Ovary (tissue), 9 donors: ENCODE data around the gene C1QB. TPM values are rescaled to one million over a fixed set of nuclear protein-coding genes. Genes with fewer than 3 reads are reported as not detected.

Experiments
- DNase-seq, 5 donors: peaks; one replicate each; pipeline ENCODE4 v3.0.0-alpha.2; 2019 to 2020
- H3K27ac ChIP-seq, 2 donors: fragments of 200-600 bp; one replicate each; pipeline versions ENCODE4 v1.5.1 to v1.8.0; 2019 to 2022
- H3K27me3 ChIP-seq: fragments of 200-600 bp; one replicate; pipeline ENCODE4 v1.8.0; 2022
- H3K36me3 ChIP-seq: fragments of 200-600 bp; sonication (generic); one replicate; pipeline ENCODE4 v1.5.1; 2019
- H3K4me1 ChIP-seq: one replicate; pipeline ENCODE4 v1.8.1; 2013; ENCODE audit warnings: mild to moderate bottlenecking, moderate library complexity; ENCODE audit not compliant: insufficient read depth
- H3K4me3 ChIP-seq: fragments of 200-600 bp; sonication (generic); one replicate; pipeline ENCODE4 v1.5.1; 2017
- H3K9me3 ChIP-seq, 2 donors: fragments of 200-600 bp in 1 of 2; sonication (generic) in 1 of 2; one replicate each; pipeline versions ENCODE4 v1.5.1 to v1.8.1; 2013 to 2019; ENCODE audit warnings: mild to moderate bottlenecking in 1 of 2, moderate library complexity in 1 of 2
- EP300 ChIP-seq: sonication (generic); formaldehyde crosslinking; IDR thresholded peaks from one replicate; pipeline ENCODE4 v1.6.1; 2017; ENCODE audit warnings: antibody characterized with exemption
- POLR2A ChIP-seq: fragments of 450-650 bp; IDR thresholded peaks from one replicate; pipeline ENCODE4 v1.6.1; 2017; ENCODE audit warnings: antibody characterized with exemption, mild to moderate bottlenecking, moderate library complexity
- WGBS, 3 donors: extraction: QIAGEN DNeasy Blood & Tissue Kit in 1 of 3; methylation state at CpG; one replicate each; pipeline versions ENCODE4 v1.1.5 to v1.1.7; 2013 to 2017; 5-methylcytosine and 5-hydroxymethylcytosine counted together
- intact Hi-C, 4 donors: fragments of 100-400 bp; cut with DNase I; formaldehyde crosslinking; loops; one replicate each; pipeline versions ENCODE4 v1.11.0 to v1.15.1; 2022 to 2023
- polyA plus RNA-seq, 2 donors: library from polyadenylated mRNA; stranded (reverse); fragments of 200-250 nt in 1 of 2; fragments of 350-450 nt in 1 of 2; fragmentation: Illumina TruSeq in 1 of 2; extraction: RNeasy Lipid Tissue Mini Kit (QIAGEN cat#74804) in 1 of 2; gene quantifications; one replicate each; pipeline ENCODE4 v1.2.3, GENCODE V29; 2013 to 2014
- total RNA-seq, 7 donors: library from RNA; depleted of rRNA in 2 of 7; stranded (reverse); fragments of >200 nt in 2 of 7; fragmentation: NEBNext Ultra II Directional in 3 of 7; extraction: Animal tissue kit (Norgen Biotek cat#: 25700) in 3 of 7; gene quantifications; one replicate each; pipeline versions ENCODE4 v1.1.0 to v1.2.4, GENCODE V29; 2016 to 2023
- TF ChIP-seq, protein P1 (sequence below), 3 donors: fragments of 450-650 bp in 2 of 3; fragments of 200-600 bp in 1 of 3; IDR thresholded peaks; one replicate each; pipeline versions ENCODE4 v1.5.1 to v1.8.0; 2016 to 2022; ENCODE audit warnings: antibody characterized with exemption in 3 of 3, mild to moderate bottlenecking in 1 of 3
- donor health status: DM: no; HTN: no; CAD: no; lungs with moderate emphysema.
- donor health status: DM: no; HTN: no; CAD: no.
- donor health status: Bipolar disorder and iron deficiency.
- donor health status: DM: yes; HTN: yes; CAD: no.
- donor health status: DM: no; HTN: no; CAD: no.
- donor health status: DM: yes; HTN: yes; CAD: no.

Gene C1QB
- total and polyA plus RNA-seq, 9 donors = 26.5 to 206 (median 96.7) TPM

DNA sequence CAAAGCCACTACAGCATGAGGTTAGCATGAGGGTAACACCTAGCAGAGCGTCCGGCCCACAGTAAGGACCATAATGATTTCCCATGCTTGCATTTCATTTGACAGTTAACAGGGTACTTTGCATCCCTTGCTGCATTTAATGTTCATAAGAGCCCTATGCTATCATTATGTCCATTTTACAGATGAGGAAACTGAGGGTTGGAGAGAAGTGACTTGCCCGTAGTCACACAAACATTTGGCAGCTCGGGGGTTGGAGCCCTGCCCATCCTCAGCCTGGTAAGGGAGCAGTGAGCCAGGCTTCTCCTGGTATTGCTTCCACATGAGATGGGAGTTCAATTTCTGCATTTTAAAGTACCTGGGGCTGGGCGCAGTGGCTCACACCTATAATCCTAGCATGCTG, 41.1 kb downstream of the C1QB start:
- 84 to 90% (median 87%) methylated on average over 5 of the region's 5 CpGs for WGBS, 3 donors
- Histone ChIP-seq H3K9me3 (no peaks in the 10 kb centered on the region), H3K27ac (no peak overlapping the region), H3K36me3 (no peaks in the 10 kb centered on the region), H3K27me3 (no peaks in the 10 kb centered on the region), H3K4me1 (no peaks in the 10 kb centered on the region), H3K4me3 (no peak overlapping the region)
- no peak for DNase-seq
- intact Hi-C loops = no loop called here
- TF ChIP-seq EP300 (no peak), POLR2A (no peak)
- TF ChIP-seq, protein P1, sequence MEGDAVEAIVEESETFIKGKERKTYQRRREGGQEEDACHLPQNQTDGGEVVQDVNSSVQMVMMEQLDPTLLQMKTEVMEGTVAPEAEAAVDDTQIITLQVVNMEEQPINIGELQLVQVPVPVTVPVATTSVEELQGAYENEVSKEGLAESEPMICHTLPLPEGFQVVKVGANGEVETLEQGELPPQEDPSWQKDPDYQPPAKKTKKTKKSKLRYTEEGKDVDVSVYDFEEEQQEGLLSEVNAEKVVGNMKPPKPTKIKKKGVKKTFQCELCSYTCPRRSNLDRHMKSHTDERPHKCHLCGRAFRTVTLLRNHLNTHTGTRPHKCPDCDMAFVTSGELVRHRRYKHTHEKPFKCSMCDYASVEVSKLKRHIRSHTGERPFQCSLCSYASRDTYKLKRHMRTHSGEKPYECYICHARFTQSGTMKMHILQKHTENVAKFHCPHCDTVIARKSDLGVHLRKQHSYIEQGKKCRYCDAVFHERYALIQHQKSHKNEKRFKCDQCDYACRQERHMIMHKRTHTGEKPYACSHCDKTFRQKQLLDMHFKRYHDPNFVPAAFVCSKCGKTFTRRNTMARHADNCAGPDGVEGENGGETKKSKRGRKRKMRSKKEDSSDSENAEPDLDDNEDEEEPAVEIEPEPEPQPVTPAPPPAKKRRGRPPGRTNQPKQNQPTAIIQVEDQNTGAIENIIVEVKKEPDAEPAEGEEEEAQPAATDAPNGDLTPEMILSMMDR (IDR thresholded peaks at IDR 0.05) = no peak

DNA sequence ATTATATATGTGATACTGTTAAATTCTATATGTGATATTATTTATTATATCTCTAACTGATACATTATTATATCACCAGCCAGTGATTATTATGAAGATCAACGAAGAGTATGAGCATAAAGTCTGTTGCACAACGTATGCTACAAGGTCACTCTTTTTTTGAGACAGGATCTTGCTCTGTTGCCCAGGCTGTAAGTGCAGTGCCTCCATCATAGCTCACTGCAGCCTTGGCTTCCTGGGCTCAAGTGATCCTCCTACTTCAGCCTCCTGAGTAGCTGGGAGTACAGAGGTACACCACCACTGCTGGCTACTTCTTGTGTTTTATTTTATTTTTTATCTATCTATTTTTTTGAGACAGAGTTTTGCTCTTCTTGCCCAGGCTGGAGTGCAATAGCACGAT, 43.6 kb downstream of the C1QB start:
- no peak overlapping the region for H3K4me3 ChIP-seq
- TF ChIP-seq EP300 (no peak), POLR2A (no peak)
- TF ChIP-seq, protein P1 (IDR thresholded peaks at IDR 0.05) = no peak
- intact Hi-C loops = no loop called here
- no peaks in the 10 kb centered on the region for H3K36me3 ChIP-seq
- H3K27ac ChIP-seq = no peak overlapping the region
- H3K4me1 ChIP-seq = no peaks in the 10 kb centered on the region
- no peaks in the 10 kb centered on the region for H3K27me3 ChIP-seq
- 54 to 71% (median 68%) methylated on average over 3 of the region's 3 CpGs for WGBS, 3 donors
- DNase-seq = no peak
- no peaks in the 10 kb centered on the region for H3K9me3 ChIP-seq

DNA sequence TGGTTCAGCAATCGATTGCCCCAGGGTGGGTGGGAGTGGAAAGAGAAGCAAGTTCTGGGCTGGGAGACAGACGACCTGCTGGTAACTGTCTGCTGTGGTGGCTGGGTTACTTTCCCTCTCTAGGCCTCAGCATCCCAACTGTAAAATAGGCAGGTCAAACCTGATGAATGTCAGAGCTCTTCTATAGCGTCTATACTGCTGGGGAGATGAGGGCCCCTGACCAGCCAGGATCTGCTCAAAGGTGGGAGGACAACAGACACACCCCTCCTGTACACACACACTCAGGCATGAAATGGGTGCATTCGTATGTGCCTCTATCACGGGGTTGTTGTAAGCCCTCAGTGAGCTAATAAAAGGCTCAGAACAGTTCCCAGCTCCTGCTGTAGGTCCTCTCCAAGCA, 44.9 kb downstream of the C1QB start:
- no peaks in the 10 kb centered on the region for H3K4me1 ChIP-seq
- 76 to 82% (median 76%) methylated on average over 5 of the region's 5 CpGs for WGBS, 3 donors
- intact Hi-C loops = no loop called here
- no peaks in the 10 kb centered on the region for H3K36me3 ChIP-seq
- TF ChIP-seq POLR2A = no peak
- no peak for TF ChIP-seq EP300
- TF ChIP-seq, protein P1 (IDR thresholded peaks at IDR 0.05) = no peak
- no peak overlapping the region for H3K4me3 ChIP-seq
- no peaks in the 10 kb centered on the region for H3K27me3 ChIP-seq
- no peak overlapping the region for H3K27ac ChIP-seq
- H3K9me3 ChIP-seq = no peaks in the 10 kb centered on the region
- DNase-seq = no peak

DNA sequence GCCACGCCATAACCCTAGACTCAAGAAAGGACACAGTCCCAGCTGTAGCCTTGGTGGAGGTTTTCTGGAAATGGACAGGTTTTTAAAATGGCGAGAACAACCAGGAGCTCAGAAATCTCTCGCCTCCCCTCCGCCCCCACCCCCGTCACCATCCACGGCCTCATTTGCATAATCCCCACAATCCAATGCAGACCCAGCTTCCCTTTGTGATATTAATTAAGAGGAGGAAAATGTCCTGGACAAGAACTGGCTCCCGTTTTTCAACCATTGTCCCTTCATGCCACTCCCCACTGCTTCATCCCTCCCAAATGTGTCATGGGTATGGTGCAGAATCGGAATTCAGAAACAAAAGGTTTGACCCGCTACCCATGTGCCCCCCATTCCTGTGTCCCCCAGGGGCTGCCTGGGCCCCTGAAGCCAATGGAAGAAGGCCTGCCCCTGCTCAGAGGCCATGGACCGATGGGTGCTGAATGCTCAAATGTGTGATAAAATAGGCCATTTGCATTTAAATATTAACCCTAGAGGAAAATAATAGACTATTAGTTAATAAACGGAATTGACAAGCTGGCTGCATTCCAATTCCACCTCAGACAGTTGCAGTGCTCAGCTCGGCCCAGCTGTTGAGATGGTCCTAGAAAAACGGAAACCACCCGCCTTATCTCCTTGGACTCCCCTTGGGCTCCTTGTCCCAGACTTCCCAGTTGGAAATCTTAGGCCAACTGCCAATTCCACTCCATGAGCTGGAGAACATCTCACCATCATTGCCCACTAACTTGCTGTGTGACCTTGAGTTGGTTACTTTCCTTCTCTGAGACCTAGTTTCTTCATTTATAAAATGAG, 46.9 kb downstream of the C1QB start:
- H3K36me3 ChIP-seq = no peaks in the 10 kb centered on the region
- H3K4me1 ChIP-seq = no peaks in the 10 kb centered on the region
- WGBS, 3 donors = 63 to 71% (median 69%) methylated on average over 14 of the region's 14 CpGs
- no peaks in the 10 kb centered on the region for H3K27me3 ChIP-seq
- DNase-seq = no peak
- no peak overlapping the region for H3K27ac ChIP-seq
- TF ChIP-seq POLR2A (no peak), EP300 (no peak)
- TF ChIP-seq, protein P1 (IDR thresholded peaks at IDR 0.05) = no peak
- no peaks in the 10 kb centered on the region for H3K9me3 ChIP-seq
- H3K4me3 ChIP-seq = no peak overlapping the region
- intact Hi-C loops = loop anchor here in 3 of 4 donors (2.0 to 10.0 kb wide), 4 partner anchors 162 to 265 kb away; no protein-coding TSS in a partner anchor
